ENCODE measurements around the gene CUL7.
"Not testable (repeated sequence)": the region's sequence is repeated elsewhere in the genome, so short reads cannot be mapped to it uniquely, and the experiment has no call there.

The CUL7 gene

DNA sequence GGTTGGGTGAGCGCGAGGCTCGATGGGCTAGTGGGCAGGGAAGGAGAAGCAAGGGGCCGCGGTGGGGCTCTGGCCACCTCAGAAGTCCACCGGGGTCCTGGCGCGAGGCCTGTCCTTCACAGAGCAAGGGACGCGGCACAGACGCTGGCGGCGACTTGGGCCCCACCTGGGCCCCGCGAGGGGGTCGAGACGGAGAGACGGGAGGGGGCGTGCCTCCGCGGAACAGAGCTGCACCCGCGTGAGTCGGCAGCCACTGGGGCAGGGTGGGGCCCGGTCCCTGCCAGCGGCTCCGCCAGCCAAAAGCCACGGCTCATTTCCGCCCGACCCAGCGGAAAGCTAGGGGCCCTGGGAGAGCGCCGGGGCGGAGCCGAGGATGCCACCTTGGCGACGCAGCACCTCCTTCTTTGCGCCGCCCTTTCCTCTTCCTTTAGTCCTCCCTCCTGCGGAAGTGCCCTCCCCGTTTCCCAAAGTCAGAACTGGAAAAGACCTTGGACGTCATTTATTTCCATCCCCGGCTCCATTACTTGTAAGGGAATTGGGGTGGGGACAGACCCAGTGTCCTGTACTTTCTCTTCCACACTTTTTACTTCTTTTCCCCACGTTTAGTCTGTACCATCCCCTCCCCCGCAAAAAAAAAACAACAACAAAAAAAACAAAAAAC is at the start of gene CUL7:
Gene CUL7 (minus strand): TSS at position 307 of the 661 bp plus-strand sequence. CDS start 1,063 bp downstream, outside the sequence.
- peak; percentile 84 for DNase-seq

GRCh38 chr6:43101497-43101896 is 47.8 kb upstream of the CUL7 start:
- DNase-seq, result no peak

GRCh38 chr6:43097502-43097901 is 43.9 kb upstream of the CUL7 start:
- DNase-seq, result no peak

- DNase-seq, result no peak
These were observed 43.4 kb upstream of the CUL7 start for GRCh38 chr6:43097098-43097489.

DNA sequence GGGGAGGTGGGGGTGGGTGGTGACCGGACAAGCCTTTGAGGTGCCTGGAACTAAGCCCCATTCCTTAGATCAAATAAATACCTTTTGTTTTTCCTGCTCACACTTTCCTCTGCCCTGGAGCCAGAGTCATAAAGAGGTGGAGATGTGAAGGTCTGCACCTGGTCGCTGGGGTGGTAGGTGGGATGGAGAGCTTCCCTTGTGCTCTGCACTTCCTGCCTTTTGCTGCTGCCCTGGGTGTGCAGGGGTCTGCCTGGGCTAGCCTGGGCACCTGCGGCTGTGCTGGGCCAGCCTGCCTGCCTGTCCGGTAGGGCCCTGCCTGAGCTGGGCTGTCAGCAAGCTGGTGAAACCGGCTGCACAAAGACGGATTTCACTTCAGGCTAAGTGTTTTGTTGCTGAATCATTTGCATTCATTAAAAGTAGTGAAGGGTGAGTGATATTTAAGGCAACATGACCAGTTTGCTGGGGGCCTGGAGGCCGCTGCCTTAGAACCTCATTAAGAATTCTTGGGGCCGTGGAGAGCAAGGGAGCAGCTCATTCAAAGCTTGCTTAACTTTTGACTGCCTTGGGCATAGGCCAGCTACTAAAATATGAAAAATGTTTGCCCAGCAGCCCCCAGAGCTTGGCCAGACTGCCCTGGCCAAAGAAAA is 42.9 kb upstream of the CUL7 start:
- no peak for DNase-seq

DNA sequence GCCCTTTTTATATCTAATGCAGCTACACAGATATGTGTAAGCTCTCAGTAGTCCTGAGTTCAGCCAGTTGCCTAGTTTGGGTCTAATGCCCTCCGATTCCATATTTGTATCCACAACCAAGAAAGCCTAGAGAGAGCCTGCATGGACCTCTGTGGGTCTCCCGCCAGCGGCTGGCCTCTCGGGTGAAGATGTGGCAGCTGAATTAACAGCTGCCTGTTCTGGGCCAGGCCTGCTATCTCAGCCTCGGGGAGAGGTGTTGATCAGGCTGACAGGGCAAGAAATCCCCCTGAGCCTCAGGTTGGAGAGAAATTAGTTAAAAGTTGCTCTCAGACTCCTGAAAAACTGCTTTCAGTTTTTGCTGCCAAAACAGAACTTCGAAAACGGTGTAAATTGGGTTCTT is 42.3 kb upstream of the CUL7 start:
- no peak for DNase-seq

DNA sequence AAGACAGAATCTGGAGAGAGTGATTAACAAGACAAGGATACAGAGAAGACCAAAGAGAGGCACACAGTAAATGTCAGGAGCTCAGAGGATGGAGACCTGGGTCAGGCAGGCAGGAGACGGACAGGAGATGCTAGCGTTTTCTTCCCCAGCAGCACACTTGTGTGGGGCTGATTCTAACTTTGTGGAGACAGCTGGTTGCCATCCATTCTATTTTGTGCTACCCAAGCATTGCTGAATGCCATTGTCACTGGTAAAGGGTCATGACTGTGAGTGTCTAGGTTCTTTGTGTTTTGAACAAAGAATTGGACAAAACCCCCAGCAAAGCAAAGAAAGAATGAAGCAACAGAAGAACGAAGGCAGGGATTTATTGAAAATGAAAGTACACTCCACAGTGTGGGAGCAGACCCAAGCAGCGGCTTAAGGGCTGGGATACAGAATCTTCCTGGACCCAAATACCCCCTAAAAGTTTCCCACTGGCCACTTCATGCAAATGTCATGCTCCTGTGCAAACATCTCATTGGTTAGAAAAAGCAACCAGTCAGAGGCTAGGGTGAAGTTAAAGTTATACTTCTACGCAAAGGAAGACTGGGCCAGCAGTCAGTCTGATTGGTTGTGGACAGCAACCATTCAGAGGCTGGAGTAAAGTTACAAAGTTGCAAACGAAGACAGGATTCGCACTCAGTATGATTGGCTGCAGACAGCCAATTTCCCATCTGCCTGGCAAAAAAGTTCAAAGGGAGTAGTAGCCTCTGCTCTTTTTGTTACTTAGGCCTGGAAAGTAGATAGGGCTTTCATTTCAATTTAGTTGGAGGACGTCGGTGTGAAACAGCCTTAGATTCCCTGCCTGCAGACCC is 40.0 kb upstream of the CUL7 start:
- DNase-seq, result no peak

DNA sequence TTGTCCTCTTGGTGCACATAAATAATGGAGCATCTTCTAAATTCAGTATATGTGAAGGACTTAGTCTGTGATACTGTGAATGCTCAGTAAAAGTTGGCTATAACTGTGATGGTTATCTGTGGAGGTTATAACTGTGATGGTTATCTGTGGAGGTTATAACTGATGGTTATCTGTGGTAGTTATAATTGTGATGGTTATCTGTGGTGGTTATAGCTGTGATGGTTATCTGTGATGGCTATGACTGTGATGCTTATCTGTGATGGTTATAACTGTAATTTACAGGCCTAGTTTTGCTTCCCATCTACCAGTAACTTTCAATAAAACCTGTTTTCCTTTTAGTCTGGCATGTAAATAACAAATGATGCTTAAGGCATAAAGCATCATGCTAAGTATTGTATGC is 39.0 kb upstream of the CUL7 start:
- no peak for DNase-seq

DNA sequence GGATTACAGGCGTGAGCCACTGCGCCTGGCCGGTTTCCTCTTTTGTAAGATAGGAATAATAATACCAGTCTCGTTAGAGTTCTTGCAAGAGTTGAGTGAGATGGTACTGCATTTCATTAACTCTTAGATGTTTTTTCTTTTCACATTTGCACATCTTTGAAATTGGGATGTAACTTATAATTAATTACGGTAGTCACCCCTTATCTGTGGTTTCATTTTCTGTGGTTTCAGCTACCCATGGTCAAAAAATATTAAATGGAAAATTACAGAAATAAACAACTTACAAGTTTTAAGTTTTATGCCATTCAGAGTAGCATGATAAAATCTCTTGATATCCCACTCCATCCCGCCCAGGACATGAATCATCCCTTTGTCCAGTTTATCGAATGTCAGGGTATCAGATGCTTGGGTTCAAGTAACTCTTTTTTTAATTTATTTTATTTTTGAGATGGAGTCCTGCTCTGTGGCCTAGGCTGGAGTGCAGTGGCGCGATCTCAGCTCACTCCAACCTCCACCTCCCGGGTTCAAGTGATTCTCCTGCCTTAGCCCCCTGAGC is 37.9 kb upstream of the CUL7 start:
- DNase-seq, result no peak

- no peak for DNase-seq
These were observed 37.4 kb upstream of the CUL7 start for GRCh38 chr6:43091020-43091419.

GRCh38 chr6:43090559-43090956 is 36.9 kb upstream of the CUL7 start:
- no peak for DNase-seq

DNA sequence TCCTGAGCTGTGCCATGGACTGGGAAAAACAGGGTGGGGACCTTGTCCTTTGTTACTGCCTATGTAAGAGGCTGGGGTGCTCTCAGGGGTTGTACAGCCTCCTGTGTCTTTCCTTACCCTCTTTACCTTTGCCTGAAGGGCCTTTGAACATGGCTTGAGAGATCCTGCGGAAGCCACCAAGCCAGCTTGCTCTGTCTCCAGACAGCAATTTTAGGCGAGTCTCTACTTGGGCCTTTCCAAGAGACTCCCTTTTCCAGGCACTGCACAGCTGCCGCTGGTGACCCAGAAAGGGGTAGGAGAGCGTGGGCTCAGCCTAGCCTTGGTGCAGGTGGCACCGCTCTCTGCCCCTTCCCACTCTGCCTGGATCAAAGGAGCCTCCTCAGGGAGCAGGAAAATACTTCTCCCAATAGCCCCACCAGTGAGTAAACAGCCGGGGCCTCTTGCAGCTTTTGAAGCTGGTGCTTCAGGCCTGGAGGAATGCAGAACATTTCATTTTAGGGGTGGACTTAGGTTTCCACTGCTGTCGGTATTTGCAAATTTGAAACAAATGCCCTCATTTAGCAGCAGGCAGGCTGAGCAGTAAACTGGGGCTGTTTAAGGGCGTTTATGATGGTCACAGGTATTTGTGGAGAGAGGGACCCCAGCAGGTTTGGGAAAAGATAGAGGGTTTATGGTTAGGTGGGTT is 36.4 kb upstream of the CUL7 start:
- no peak for DNase-seq

GRCh38 chr6:43089467-43089866 is 35.8 kb upstream of the CUL7 start:
- DNase-seq, result no peak

- DNase-seq, result no peak
These were observed 35.0 kb upstream of the CUL7 start for GRCh38 chr6:43088654-43089056.

DNA sequence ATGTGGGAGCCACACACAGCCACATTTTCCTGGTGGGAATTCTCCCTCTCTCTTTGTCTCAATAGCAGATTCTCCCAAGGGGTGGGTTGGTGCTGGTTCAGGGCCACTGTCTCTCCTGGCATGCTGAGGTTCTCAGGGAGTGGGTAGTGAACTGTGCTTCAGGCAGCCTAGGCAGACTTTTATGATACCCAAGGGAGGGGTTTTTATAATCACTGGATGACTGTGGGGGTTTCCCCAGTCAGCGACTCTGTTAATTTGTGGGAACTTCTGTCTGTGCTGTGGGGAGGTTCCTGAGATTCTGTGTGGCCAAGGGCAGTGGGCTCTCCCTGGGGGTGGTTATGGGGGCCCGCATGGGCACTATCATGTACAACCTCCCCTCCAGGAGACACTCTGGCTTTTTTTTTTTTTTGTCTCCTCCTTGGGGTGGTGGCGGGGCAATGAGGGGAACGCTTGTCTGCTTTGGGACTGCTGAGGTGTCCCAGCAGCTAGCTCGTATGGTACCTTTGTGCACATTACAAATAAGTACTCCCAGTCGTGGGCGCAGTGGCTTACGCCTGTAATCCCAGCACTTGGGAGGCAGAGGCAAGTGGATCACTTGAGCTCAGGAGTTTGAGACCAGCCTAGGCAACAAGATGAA is 32.5 kb upstream of the CUL7 start:
- DNase-seq, result no peak

- no peak for DNase-seq
These were observed 29.4 kb upstream of the CUL7 start for GRCh38 chr6:43082806-43083655.

DNA sequence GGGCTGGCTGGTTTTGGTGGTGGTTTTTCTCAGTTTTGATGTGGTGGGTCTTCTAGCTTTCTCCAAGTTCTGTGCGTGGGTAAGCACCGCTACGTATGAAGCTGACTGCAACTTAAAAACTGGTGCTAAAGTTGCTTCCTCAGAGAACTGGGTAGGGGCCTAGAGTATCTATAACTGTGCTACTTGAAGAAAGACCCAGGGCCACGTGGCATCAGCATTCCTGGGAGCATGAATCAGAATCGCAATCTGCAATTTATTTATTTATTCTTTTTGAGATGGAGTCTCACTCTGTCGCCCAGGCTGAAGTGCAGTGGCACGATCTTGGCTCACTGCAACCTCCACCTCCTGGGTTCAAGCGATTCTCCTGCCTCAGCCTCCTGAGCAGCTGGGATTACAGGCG is 28.3 kb upstream of the CUL7 start:
- DNase-seq, result not testable (repeated sequence)

DNA sequence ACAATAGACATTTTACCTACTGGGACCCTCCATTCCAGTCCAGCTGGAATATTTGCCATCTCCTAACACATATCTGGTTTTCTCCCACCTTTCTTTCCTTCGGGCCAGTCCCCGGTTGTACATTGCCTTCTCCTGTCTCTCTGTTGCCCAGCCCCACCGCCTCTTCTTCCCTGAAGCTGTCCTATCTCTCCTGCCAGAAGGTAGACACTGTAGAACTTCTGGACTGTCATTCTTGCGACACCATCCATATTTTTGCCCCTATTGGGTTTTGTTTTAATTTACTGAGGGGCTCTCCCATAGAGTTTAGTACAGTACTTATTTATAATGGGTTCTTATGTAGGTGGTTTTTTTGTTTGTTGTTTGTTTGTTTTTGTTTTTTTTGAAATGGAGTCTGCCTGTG is 27.4 kb upstream of the CUL7 start:
- DNase-seq, result no peak

GRCh38 chr6:43078691-43079090 is 25.0 kb upstream of the CUL7 start:
- DNase-seq, result no peak

GRCh38 chr6:43077981-43078511 is 24.4 kb upstream of the CUL7 start:
- DNase-seq, result no peak

- DNase-seq, result no peak
These were observed 23.7 kb upstream of the CUL7 start for GRCh38 chr6:43077333-43077809.

Data from NK-92 treated with Interleukin-12 subunit alpha and Interleukin-12 subunit beta, amount 100 ng/mL, for 24 hours (cell line).